Measurements from ENCODE around the gene CPED1.

CPED1 gene

DNA sequence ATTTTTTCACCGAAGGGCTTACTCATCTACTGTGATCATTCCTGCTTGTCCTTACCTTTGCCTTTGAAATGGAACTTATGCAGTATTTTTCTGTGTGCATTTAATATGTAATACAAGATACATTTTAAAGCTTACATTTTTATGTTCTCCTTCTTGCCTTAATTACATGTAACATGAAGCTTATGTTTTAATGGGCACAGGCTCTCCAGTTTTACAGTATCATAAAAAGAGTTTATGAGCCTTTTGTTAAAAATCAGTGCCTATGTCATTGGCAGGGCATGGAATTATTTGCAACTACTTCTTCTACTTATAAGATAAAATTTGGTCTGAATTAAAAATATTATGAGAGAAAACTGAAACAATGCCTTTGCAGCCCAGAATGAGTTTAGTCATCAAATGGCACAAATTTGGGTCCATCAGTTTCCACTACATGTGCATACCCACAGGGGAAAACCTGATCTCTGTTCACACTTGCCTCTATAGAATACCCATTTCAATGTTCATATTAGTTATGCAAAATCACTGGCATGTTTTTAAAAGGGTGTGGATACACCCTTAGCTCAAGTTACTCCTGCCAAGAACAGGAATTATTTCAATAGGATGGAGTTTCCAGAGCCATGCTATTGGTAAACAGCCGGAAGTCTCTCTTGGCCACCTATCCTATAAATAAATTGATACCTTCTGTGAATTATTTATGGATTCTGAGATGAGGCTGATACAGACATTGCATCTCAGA, 312.3 kb downstream of the CPED1 start:
- TF ChIP-seq, protein P1, sequence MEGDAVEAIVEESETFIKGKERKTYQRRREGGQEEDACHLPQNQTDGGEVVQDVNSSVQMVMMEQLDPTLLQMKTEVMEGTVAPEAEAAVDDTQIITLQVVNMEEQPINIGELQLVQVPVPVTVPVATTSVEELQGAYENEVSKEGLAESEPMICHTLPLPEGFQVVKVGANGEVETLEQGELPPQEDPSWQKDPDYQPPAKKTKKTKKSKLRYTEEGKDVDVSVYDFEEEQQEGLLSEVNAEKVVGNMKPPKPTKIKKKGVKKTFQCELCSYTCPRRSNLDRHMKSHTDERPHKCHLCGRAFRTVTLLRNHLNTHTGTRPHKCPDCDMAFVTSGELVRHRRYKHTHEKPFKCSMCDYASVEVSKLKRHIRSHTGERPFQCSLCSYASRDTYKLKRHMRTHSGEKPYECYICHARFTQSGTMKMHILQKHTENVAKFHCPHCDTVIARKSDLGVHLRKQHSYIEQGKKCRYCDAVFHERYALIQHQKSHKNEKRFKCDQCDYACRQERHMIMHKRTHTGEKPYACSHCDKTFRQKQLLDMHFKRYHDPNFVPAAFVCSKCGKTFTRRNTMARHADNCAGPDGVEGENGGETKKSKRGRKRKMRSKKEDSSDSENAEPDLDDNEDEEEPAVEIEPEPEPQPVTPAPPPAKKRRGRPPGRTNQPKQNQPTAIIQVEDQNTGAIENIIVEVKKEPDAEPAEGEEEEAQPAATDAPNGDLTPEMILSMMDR (IDR thresholded peaks at IDR 0.05; ENCODE audit: low read depth, low read length, missing control alignments) = no peak
- no peak overlapping the region for H3K4me3 ChIP-seq (replicated peaks; ENCODE audit: low read depth, low read length)
- no peak for DNase-seq (ENCODE audit: extremely low read depth, low read depth)

DNA sequence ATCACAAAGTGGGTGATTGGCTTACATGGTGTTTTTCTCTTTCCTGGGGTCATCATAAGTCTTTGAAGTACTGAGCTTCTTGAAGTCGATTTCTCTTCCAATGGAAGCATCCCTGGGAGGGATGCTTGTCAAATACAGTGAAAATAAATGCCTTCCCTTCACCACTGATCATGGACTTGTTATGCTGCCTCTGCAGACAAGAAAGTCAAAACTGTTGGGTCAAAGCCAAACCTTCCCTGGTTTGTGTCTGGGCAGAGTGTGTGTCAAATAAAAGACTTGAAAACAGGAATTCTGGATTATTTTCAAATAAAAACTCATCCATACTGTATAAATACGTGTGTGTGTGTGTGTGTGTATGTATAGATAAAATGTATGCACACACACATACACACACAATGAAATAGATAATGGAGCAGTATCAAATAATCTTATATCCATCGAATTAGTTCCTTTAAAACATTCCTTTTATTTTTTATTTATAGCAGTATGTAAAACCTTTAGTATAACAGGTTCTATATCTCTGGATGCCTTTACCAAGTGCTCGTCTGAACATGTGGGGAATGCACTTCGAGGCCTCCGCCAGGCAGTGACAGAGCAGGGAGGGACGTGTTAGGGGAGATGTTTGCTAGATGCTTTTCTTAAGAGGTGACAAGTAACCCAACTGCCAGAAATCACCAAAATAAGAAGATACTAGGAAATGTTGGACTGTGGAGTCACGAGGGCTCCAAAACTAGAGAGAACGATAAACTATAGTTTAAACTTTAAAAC, 313.1 kb downstream of the CPED1 start:
- no peak for DNase-seq (ENCODE audit: extremely low read depth, low read depth)
- no peak overlapping the region for H3K4me3 ChIP-seq (replicated peaks; ENCODE audit: low read depth, low read length)
- TF ChIP-seq, protein P1 (IDR thresholded peaks at IDR 0.05; ENCODE audit: low read depth, low read length, missing control alignments) = no peak

DNA sequence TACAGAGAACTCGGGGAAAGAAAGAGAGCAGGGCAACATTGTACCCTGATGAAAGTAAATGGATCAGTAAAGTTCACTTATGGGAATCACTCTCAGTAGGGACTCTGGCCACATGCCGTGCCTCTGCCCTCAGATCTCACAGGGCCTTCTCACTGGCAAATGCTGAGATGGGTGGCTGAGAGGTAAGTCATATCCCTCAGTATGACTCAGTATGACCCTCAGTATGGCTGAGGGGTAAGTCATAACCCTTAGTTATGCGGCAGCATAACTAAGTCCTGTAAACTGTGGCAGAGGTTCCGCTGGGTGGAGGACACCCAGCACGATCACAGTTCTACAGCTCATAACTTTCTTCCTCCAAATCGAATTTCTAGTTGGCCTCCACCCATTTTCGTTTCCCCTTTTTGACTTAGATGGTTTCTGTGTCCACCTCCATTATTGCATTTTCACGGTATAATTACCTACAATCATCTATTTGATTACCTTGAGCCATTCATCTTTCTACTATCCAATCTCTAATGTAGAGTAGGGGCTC, 313.8 kb downstream of the CPED1 start:
- no peak overlapping the region for H3K4me3 ChIP-seq (replicated peaks; ENCODE audit: low read depth, low read length)
- TF ChIP-seq, protein P1 (IDR thresholded peaks at IDR 0.05; ENCODE audit: low read depth, low read length, missing control alignments) = no peak

DNA sequence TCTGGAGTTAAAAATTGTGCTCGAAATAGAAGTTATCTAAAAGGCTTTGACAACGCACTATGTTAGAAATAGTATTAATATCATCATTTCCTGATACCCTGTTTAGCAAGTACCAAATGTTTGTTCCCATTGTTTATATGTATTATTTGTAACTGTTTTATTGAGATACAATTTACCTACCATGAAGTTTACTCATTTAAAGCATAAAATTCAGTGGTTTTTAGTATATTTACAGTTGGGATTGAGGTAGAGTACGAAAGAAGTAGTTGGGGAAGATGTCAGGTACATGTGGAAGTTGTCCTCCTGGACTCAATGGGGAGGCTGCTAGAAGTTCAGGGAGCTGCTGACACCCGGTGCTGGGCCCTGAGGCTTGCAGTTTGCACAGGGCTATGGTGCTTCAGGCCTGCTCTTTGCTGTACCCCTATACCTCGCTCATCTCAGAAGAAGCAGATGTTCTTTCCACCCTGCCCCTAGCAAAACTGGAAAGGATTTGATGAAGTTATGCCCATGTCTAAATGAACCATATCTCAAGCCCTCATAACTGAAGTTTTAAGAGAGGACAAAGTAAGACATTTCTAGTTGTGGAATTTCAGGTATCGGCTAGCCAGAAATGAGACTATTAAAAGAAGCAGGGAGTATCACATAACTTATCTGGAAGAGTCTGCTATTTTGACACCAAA, 315.1 kb downstream of the CPED1 start:
- TF ChIP-seq, protein P1 (IDR thresholded peaks at IDR 0.05; ENCODE audit: low read depth, low read length, missing control alignments) = no peak
- no peak for DNase-seq (ENCODE audit: extremely low read depth, low read depth)

More for the DNA sequence above, 313.8 kb downstream of the CPED1 start:
- DNase-seq (ENCODE audit: extremely low read depth, low read depth) = no peak

DNA sequence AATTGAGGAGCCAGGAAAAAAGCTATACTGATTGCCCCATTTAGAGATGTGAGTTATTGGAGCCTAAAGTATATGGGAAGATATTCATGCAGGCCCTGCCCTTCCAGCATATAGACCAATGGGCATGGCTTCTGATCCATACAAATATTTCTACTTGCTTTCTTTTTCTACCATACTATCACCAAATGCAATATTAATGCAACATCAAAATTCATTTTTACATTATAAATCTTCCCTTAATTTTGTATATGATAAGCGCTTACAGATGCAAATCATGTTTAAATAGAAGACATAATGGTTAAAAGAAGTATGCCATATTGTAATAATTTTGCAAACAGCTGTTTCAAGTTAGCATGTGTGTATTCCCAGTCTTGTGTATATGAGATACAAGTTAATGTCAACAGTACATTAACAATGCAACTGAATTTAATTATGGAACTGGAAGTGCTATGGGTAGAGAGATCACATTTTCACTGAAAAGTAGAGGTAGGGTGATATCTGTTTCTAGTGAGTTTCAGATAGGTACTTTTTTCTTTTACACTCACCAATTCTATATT, 315.7 kb downstream of the CPED1 start:
- DNase-seq (ENCODE audit: extremely low read depth, low read depth) = peak; percentile 20
- TF ChIP-seq, protein P1 (IDR thresholded peaks at IDR 0.05; ENCODE audit: low read depth, low read length, missing control alignments) = no peak
- no peak overlapping the region for H3K4me3 ChIP-seq (replicated peaks; ENCODE audit: low read depth, low read length)

More for the DNA sequence above, 315.1 kb downstream of the CPED1 start:
- H3K4me3 ChIP-seq (replicated peaks; ENCODE audit: low read depth, low read length) = no peak overlapping the region

DNA sequence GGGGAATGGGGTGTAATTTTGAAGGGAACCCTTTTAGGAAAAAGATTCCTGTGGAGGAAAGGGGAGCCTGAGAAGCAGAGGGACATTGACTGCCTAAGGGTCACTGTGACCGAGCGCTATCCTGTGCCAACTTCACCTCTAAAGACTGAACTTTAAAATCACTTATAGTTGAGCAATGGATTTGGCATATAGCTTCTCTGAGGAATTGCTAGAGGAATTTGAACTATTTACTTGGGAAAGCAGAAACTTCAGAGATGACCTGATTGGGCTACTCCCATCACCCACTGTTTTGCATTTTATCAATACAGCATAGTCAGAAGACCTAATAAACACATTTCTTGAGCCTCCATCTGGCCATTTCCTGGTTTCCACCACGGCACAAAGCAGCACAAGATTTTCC, 316.6 kb downstream of the CPED1 start:
- TF ChIP-seq, protein P1 (IDR thresholded peaks at IDR 0.05; ENCODE audit: low read depth, low read length, missing control alignments) = no peak
- no peak for DNase-seq (ENCODE audit: extremely low read depth, low read depth)
- no peak overlapping the region for H3K4me3 ChIP-seq (replicated peaks; ENCODE audit: low read depth, low read length)

All from HFF-Myc (cell line).